Jurkat, Clone E6-1 (cell line): ENCODE results near the gene CACNA2D2.

Experiments used
- DNase-seq: peaks from one replicate; pipeline ENCODE4 v3.0.0-alpha.2; 2011; ENCODE audit warnings: low read depth, low spot score
- H3K4me3 ChIP-seq: 2 replicates; pipeline ENCODE4 v1.5.1; 2011; ENCODE audit warnings: mild to moderate bottlenecking, low read length, control low read depth, moderate library complexity

The CACNA2D2 gene

DNA sequence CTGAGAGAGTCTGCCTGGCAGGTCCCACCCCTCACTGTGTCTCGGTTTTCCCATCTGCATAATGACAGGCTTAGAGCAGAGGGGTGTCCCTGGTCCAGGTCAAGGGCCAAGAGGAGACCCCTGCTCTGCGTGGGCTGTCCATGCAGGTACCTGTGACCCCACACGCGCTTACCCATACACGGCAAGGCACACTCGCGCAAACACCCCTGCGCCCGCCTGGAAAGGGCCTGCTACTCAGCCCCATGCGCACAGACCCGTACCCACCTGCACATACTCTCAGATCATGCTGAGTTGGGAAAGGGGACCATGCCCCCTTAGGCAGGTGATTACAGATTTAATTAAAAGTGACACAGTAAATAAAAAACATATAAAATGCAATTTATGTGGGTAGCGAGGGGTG, 120.7 kb downstream of the CACNA2D2 start:
- no peak for DNase-seq
- no peak overlapping the region for H3K4me3 ChIP-seq

DNA sequence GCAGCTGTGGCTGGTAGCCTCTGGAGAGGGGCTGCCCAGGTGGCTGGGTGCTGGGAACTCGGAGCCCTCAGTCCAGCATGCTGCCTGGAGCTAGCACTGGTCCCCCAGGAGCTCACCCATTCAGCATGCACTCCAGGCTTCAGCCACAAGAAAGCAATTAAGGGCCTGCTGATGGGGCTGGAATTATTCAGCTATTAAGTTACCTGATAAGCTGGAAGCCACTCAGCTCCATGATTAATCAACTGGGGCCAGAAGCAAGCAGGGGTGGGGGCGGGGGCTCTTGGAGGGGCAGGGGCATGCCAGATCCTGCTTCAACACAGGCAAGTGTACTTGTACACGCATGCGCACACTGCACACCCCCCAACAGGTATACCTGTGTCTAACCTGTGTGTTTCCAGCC, 122.1 kb downstream of the CACNA2D2 start:
- H3K4me3 ChIP-seq: no peak overlapping the region
- no peak for DNase-seq

DNA sequence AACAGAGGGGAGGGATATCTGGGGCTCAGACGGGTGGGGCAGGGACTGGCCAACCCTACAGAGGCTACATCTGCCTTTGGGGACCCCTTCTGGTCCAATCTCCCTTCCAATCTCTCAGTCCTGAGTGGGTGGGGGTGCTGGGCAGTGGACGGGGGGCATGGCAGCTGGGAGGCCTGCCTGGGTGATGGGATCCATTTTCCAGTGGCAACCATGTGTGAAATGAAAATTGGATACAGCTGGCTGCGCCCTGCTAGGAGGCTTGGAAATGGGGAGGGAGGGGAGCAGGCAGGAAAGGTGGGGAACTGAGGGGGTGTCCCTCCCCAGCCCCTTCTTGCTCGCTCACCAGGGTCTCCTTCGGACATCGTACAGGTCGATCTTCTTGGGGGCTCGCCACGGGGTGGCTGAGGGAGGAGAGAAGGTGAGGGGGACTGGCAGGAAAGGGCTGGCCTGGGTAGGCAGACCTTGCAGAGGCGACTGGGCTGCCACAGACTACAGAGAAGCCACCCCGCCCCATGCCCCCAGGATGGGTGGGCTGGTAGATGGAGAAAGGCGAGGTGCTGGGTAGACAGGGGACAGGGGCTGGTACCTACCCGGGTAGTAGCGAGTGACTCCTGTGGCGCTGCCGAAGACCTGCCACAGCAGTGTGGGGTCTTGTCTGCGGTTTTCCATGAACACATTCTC, 122.9 kb downstream of the CACNA2D2 start:
- no peak overlapping the region for H3K4me3 ChIP-seq
- no peak for DNase-seq

DNA sequence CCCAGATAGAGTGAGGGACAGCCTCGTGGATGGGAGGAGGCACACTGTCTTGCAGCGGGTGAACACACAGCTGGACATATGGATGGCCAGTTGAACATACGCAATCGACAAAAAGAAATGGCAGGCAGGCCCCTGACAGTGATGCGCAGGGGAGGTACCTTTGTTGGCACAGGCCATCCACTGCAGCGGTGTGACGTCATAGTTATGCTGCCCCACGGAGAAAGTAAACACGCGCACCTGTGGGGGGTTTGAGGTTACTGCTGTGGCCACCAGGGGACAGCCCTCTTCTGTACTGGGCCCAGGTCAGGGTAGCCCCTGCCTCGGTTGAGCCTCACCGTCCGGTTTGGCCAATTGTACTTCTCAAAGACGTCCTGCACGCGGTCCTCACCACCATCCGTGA, 124.7 kb downstream of the CACNA2D2 start:
- no peak overlapping the region for H3K4me3 ChIP-seq
- no peak for DNase-seq

DNA sequence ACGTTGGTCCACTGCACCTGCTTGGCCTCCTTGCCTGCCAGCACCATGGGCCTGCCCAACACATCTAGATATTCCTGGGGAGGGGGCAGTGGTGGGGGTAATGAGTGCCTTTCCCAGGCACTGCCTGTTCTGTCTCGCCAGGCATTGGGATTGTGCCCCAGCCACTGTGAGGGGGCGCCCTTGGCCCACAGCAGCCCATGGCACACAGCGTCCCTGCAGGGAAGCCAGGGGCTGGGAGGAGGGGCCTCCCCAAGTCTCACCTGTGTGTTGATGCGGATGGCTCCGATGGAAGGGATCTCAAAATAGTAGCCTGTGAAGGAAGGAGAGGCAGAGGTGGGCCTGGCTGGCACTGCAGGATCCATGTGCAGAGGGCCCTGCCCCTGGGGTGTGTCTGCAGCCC, 125.4 kb downstream of the CACNA2D2 start:
- no peak overlapping the region for H3K4me3 ChIP-seq
- DNase-seq: no peak

DNA sequence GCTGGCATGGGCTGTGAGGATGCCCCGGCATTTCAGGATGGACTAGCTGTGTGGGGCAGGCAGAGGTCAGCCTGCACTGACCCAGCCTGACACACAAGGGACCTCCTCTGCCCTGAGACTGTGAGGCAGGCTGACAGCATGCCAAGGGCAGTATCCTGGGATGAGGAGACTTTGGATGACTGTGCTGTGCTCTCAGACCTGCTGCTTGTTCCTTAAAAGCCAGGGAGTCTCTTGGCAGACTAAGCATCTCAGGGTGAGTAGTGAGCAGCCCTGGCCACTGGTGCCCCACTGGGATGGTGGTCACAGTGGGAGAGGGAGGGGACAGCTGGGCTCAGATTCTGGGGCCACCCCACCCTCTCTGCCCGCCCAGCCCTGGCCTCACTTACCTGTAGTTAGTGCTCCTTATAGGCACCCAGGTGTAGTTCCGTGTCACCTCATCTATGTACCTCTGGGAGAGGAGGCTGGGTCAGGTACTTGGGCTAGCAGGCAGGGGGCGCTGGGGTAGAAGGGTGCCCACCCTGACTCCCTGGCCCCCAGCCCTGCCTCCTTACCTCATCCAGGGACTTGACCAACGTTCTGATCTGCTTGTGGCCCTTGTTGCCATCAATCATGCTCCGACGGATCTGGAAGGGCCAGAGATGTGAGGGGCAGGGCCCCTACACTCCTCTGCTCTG, 128.0 kb downstream of the CACNA2D2 start:
- no peak for DNase-seq
- no peak overlapping the region for H3K4me3 ChIP-seq

DNA sequence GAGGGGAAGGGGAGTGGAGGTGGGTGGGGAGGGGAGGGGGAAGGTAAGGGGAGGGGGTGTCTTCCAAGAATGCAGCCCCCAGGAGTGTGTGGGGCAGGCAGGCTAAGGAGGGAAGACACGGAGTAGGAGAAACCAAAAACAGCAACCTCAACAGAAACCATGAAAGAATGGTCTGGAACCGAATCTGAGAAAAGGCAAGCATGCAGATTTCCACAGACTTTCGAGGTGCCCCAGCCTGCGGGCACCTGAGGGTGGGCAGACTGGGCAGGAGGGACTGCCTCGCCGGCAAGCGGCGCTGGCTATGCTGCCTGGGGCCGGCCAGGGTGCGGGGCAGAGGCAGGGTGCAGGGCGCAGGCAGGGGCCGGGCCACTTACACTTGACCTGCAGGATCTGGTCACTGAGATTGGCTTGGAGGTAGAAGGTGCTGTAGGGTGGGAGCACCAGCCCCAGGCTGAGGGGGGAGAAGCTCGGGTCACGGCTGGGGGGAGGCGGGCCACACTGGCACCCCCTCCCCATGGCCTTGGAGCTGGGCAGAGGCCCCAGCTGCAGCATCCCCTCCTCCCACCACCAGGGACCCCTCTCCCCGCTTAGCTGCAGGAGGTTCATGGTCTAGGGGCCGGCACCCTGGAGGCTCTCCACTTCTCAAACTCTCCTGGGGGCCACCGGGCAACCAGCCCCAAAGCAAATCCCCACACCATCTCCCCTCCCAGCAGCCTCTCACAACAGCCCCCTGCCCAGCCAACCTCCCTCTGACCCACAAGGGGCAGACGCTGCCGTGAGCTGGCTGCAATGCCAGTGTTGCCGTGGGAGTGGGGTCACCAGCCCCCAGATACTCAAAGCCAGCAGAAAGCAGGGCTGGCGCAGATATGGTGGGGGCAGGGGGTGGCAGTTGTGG, 128.8 kb downstream of the CACNA2D2 start:
- no peak for DNase-seq
- no peak overlapping the region for H3K4me3 ChIP-seq

DNA sequence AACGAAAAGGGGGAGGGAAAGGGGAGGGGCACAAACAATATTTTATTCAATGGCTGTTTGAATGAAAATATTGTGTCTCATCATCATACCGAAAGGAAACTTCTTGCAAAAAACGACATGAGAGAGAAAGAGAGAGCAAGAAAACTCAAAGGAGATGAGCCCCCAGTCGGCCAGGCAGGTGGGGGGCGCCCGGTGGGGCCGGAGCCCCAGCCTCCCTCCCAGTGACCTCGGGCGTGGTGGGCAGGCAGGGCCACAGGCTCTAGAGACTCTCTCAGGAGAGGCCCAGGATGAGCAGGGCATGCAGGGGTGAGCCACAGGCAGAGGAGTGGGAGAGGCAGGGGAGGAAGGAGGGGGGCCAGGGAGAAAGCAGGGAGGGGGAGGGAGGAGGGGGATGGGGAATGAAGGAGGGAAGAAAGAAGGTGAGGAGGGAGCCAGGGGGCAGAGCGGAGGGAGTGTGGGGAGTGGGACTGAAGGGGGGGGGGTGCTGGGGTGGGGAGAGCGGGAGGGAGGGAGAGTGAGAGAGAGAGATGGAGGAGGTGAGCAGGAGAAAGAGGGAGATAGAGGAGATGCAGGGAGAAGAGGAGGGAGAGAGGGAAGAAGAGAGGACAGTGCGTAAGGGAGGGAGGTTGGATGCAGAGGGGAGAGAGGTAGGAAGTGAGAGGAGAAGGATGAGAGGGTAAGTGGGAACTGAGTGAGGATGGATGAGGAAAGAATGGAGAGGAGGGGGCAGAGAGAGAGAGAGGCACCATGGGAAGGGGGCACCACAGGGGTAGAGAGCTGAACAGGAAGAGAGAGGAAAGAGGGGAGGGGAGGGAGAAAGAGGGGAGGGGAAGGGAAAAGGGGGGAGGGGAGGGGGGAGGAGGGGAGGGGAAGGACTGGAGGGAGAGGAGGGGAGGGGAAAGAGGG, 130.0 kb downstream of the CACNA2D2 start:
- no peak for DNase-seq
- H3K4me3 ChIP-seq: no peak overlapping the region

DNA sequence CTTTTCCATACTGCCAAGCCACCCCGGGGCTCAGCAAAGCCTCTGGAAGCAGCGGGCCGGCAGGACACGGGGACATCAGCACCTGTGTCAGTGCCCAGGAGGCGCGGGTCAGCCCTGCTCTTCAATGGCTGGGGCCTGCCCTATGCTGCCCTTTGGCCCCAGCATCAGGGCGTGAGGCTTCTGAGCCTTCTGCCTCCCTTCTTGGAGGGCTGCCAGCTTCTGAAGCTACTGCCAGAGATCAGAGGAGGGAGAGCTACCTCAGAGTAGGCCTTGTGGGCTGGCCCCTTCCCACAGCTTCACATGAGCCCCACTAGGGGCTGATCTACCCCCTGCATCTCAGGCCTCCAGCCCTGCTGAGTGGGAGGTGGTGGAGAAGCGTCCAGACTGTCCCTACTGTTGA, 131.1 kb downstream of the CACNA2D2 start:
- DNase-seq: peak; percentile 72
- H3K4me3 ChIP-seq: no peak overlapping the region

DNA sequence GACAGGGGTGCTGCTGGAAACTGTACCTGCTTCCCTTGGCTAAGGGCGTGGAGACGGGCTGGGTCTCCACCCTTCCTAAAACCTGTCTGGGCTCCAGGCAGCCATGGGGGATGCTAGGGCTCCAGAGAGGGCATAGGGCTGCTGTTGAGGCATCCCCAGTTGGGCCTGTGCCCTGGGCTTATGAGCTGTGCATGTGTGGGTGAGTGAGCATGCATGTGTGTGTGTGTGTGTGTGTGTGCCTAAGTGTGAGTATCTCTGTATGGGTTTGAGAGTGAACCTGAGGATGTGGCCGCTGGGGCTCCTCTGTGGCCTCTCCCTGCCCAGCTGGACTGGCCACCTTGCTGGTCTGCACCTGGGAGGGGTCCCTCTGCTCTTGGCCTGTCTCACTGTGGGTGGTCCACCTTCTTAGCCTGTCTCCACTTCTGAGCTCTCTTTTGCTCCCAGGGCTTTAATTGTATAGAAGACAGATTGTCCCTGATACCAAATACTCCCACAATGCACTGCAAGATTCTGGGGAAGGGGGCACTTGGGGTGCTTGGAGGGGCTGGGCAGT, 132.2 kb downstream of the CACNA2D2 start:
- DNase-seq: no peak
- no peak overlapping the region for H3K4me3 ChIP-seq

DNA sequence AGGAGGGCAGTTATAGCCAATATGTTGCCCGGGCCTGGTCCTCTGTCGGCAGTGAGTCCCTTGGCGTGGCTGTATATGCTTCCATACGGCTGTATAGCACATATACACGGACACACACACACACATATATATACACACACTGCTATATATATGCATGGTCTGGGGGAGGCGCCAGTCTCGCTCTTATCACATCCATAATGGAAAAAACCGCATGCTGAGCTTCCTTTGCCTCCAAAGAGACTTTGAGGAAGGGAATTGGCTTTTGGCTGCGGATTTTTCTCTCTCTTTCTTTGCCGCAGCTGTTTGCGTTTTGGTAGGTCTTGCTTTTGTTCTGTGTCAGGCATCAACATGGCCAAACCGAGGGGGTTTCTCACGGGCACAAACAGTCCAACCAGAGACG, 132.8 kb downstream of the CACNA2D2 start:
- no peak for DNase-seq
- no peak overlapping the region for H3K4me3 ChIP-seq

DNA sequence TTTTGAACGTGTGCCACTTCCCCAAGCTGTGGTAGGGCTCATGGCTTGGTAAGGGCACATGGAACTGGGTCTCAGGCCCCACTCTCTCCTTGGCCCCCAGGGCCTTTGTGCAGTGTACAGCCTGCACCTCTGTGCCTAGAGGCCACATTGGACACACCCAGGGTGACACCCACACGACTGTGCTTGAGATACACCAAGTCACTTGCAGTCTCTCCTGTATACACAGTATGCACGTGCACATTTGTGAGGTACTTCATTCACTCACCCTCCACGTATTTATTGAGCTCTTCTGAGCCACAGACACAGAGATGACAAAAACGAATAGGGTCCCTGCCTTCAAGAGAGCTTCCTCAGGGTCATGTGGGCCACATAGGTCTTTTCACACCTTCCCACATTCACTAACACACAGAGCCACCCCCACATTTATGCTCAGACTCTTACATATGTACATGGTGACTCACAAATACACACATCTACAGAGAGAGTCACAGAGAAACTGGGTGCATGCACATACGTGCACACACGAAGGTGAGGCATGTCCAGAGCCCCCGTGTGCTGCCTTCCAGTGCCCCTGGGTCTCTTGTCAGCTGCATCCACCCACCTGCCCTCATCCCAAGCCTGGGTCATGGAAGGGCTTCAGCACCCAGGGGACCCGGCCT, 134.3 kb downstream of the CACNA2D2 start:
- no peak for DNase-seq
- H3K4me3 ChIP-seq: no peak overlapping the region

DNA sequence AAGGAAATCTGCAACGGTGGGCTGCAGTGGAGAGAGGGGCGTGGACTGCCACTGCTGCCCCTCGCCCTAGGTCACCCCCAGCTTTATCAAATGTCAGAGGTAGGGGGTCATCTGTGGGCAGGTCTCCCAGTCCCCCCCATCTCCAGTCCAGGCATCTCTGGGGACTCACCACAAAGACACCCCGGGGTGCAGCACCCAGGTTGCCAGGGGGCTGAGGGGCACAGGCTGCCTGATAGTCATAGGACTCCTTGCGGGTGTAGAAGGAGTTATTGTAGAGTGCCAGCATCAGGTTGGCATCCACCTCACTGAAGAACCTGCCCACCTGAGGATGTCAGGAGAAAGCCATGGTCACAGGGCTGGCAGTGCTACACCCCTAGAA, 137.6 kb downstream of the CACNA2D2 start:
- H3K4me3 ChIP-seq: peak overlapping the region; percentile 60
- DNase-seq: no peak

DNA sequence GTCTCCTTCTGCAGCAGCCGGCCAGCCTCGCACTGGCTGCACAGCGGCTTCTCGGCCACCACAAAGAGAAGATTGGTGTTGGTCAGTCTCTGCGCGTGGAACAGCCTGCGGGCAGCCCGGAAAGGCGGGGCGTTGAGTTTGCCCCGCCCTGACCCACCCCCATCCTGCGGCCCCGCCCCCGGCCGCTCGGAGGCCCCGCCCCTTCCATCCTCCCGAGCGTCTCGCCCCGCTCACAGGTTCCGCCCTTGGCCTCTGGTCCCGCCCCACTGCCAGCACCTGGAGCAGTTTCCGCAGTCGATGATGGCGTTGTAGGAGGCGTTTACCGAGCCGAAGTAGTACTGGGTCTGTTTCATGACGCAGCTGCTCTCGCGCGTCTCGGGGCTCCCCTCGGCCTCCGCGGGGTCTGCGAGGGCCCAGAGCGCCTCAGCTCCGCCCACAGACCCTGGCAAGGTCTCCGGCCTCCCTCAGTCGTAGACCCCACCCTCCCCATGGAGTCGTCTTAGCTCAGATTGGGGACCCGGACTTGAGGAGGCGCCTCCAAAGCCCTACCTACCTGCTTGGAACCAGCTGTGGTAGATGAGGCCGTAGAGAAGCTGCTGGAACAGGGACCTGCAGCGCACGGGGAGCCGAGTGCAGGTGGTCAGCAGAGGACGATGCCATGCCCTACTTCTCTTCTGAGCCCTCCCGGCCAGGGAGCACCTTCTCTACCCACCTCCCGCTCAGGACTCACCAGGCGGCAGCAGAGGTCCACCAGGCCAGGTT, 138.2 kb downstream of the CACNA2D2 start:
- peak overlapping the region; percentile 60 for H3K4me3 ChIP-seq
- peak; percentile 85 for DNase-seq

DNA sequence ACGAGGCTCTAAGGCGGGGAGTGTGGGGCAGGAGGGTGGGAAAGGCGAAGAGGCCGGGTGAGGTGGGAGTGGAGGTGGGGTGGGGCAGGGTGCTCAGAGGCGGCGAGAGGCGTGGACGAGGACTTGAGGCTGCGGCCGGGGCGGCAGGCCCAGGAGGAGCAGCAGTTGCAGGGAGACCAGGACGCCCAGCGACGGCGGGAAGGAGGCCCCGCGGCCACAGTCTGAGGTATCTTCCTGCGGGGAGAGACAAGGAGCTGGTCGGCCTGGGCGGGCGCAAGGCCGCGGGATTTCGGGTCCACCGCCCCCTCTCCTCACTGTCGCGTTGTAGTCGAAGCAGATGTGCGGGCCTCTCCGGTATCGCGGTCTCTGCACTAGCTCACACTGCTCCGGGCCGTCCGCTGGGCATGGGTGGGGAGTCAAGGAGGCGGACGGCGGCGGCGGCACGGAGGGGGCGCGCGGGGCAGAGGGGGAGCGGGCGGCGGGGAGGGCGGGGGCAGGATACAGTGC, 138.8 kb downstream of the CACNA2D2 start:
- DNase-seq: no peak
- H3K4me3 ChIP-seq: no peak overlapping the region

DNA sequence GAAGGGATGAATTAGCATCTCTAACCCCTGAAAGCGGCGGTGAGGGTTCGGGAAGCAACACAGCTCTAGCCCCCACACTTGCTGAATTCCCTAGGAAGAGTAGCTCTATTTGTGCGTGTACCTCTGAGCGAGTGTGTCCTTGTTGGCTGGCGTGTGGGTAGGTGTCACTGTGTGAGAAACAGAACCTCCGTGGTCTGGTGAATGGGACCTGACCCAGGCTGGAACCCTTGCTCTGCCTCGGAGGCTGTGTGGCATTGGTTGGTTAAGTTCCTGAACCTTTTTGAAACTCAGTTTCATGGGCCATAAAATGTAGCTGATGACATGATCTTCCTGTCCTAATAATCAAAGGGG, 143.7 kb downstream of the CACNA2D2 start:
- H3K4me3 ChIP-seq: peak overlapping the region; percentile 90
- DNase-seq: no peak

DNA sequence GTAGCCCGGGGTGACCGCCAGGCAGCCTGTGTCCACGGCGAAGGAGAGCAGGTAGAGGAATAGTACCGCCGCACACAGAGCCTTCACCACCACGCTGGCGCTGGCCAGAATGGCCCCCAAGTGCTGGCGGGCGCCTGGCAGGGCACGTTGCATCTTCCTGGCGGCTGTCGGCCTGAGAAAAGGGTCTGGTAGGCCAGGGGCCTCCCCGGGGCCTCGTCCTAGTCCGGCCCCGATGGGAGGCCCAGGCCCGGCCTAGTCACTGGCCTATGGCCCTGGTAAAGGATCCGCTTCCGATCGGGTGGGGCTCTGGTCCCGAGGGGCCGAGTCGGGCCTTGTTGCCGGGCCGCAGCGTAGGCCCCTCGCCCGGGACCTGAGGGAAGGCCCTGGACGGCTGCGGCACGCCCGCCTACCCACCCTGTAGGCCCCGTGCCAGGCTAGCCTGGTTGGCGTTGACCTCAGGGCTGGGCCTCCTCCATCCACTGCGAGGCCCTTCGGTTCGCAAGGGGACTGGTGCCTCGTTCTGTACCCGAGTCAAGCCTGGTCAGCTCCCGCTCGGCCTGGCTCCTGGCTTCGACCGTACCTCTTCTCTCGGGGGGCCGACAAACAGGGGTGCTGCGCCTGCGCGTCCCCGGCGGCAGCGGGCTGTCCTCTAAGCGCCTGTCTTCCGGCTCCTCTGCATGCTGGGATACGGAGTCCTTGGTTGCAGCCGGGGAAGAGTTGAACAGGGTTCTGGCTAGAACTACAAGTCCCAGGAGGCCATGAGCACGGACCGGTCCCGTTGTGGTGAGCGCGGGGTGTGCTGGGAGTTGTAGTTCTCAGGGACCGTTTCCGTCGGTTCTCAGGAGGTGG, 144.3 kb downstream of the CACNA2D2 start, which contains the start of gene TMEM115:
Gene TMEM115 (minus strand): TSS at position 611 of the 849 bp plus-strand sequence. CDS start 458 bp downstream, at position 153.
- peak; percentile 98 for DNase-seq
- peak within 1 kb of the TSS; percentile 90 for H3K4me3 ChIP-seq
